Measurements from ENCODE around the gene PNPLA7. TPM values are rescaled to one million over a fixed set of nuclear protein-coding genes. Genes with fewer than 3 reads are reported as not detected.

PNPLA7 gene
- total and polyA plus RNA-seq, 2 donors (not counting 1 experiment from before 2014, with no cell fraction given) = 18.7 to 29.9 TPM

GRCh38 chr9:137558127-137558526 is 7.9 kb upstream of the PNPLA7 start:
- WGBS (ENCODE audit: insufficient coverage) = 94% methylated on average over 3 of the region's 4 CpGs
- H4K20me1 ChIP-seq (ENCODE audit: control insufficient read depth, insufficient read depth, low read length, poor library complexity, severe bottlenecking) = no peaks in the 10 kb centered on the region
- Mint-ChIP-seq H3K4me1 (peaks cover 1% of the 10 kb centered on the region), H3K27me3 (no peaks in the 10 kb centered on the region), H3K27ac (no peak overlapping the region), H3K4me3 (no peak overlapping the region), H3K9me3 (ENCODE audit: insufficient read depth) (no peaks in the 10 kb centered on the region)
- H3K27me3 ChIP-seq (replicated peaks in 1 of 4; ENCODE audit: control extremely low read depth in 1 of 4, control insufficient read depth in 3 of 4, insufficient read depth in 4 of 4, low read length in 3 of 4) = no peaks in the 10 kb centered on the region
- H3K9me3 ChIP-seq (ENCODE audit: control extremely low read depth in 1 of 3, control insufficient read depth in 2 of 3, insufficient read depth in 1 of 3, low read length in 2 of 3) = no peaks in the 10 kb centered on the region
- H3K27ac ChIP-seq (ENCODE audit: low read length in 2 of 2) = no peak overlapping the region
- no peak overlapping the region for H3K9ac ChIP-seq (ENCODE audit: low read length)
- POLR2A ChIA-PET = no interaction called here
- DNase-seq = no peak
- H3K4me2 ChIP-seq (replicated peaks; ENCODE audit: low read depth, low read length, poor library complexity, severe bottlenecking) = no peak overlapping the region
- no peak overlapping the region for H3K4me3 ChIP-seq (ENCODE audit: control extremely low read depth in 1 of 5, extremely low read depth in 1 of 5, insufficient read depth in 1 of 5, low read depth in 2 of 5, low read length in 4 of 5)
- H2AFZ ChIP-seq (ENCODE audit: insufficient read depth, low read depth, low read length, poor library complexity, severe bottlenecking) = no peak overlapping the region
- no peak for ATAC-seq (ENCODE audit: low read depth)
- TF ChIP-seq EZH2 (IDR thresholded peaks at IDR 0.05; ENCODE audit: borderline replicate concordance, insufficient read depth, low read depth, low read length, poor library complexity, severe bottlenecking) (no peak), CTCF (IDR thresholded peaks at IDR 0.05) (no peak)
- no peaks in the 10 kb centered on the region for H3K79me2 ChIP-seq (ENCODE audit: control insufficient read depth, insufficient read depth, low read length)
- H3K4me1 ChIP-seq (ENCODE audit: control insufficient read depth in 2 of 2, insufficient read depth in 2 of 2, low read length in 2 of 2) = no peaks in the 10 kb centered on the region
- intact Hi-C loops (cut with micrococcal nuclease) = no loop called here
- CTCF ChIA-PET = interaction anchor here (0.6 kb wide), 1 partner anchor 211 kb away, joined by 4 read pairs; no protein-coding TSS in a partner anchor
- peaks cover 2 to 34% of the 10 kb centered on the region in 2 experiments for H3K36me3 ChIP-seq (replicated peaks in 1 of 2; ENCODE audit: control extremely low read depth in 1 of 2, control insufficient read depth in 1 of 2, extremely low read depth in 1 of 2, insufficient read depth in 2 of 2, low read length in 1 of 2)

- no peak overlapping the region for H3K4me3 ChIP-seq (ENCODE audit: control extremely low read depth in 1 of 5, extremely low read depth in 1 of 5, insufficient read depth in 1 of 5, low read depth in 2 of 5, low read length in 4 of 5)
- H3K27ac ChIP-seq (ENCODE audit: low read length in 2 of 2) = no peak overlapping the region
- POLR2A ChIA-PET = no interaction called here
- CTCF ChIA-PET = no interaction called here
- H3K9ac ChIP-seq (ENCODE audit: low read length) = no peak overlapping the region
- Mint-ChIP-seq H3K4me3 (no peak overlapping the region), H3K9me3 (ENCODE audit: insufficient read depth) (no peaks in the 10 kb centered on the region), H3K4me1 (peaks cover 4% of the 10 kb centered on the region), H3K27ac (no peak overlapping the region), H3K27me3 (no peaks in the 10 kb centered on the region)
- intact Hi-C loops (cut with micrococcal nuclease) = no loop called here
- peaks cover 2 to 26% of the 10 kb centered on the region in 2 experiments for H3K36me3 ChIP-seq (replicated peaks in 1 of 2; ENCODE audit: control extremely low read depth in 1 of 2, control insufficient read depth in 1 of 2, extremely low read depth in 1 of 2, insufficient read depth in 2 of 2, low read length in 1 of 2)
- H3K4me2 ChIP-seq (replicated peaks; ENCODE audit: low read depth, low read length, poor library complexity, severe bottlenecking) = no peak overlapping the region
- DNase-seq = no peak
- no peak overlapping the region for H2AFZ ChIP-seq (ENCODE audit: insufficient read depth, low read depth, low read length, poor library complexity, severe bottlenecking)
- peaks cover 4% of the 10 kb centered on the region for H4K20me1 ChIP-seq (ENCODE audit: control insufficient read depth, insufficient read depth, low read length, poor library complexity, severe bottlenecking)
- no peak for ATAC-seq (ENCODE audit: low read depth)
- H3K9me3 ChIP-seq (ENCODE audit: control extremely low read depth in 1 of 3, control insufficient read depth in 2 of 3, insufficient read depth in 1 of 3, low read length in 2 of 3) = peaks cover 0 to 3% (median 0%) of the 10 kb centered on the region in 3 donors
- H3K4me1 ChIP-seq (ENCODE audit: control insufficient read depth in 2 of 2, insufficient read depth in 2 of 2, low read length in 2 of 2) = peaks cover 0 to 5% of the 10 kb centered on the region in 2 donors
- 92% methylated on average over 24 of the region's 24 CpGs for WGBS (ENCODE audit: insufficient coverage)
- H3K27me3 ChIP-seq (replicated peaks in 1 of 4; ENCODE audit: control extremely low read depth in 1 of 4, control insufficient read depth in 3 of 4, insufficient read depth in 4 of 4, low read length in 3 of 4) = no peaks in the 10 kb centered on the region
- no peaks in the 10 kb centered on the region for H3K79me2 ChIP-seq (ENCODE audit: control insufficient read depth, insufficient read depth, low read length)
- TF ChIP-seq CTCF (IDR thresholded peaks at IDR 0.05) = no peak
- TF ChIP-seq EZH2 (IDR thresholded peaks at IDR 0.05; ENCODE audit: borderline replicate concordance, insufficient read depth, low read depth, low read length, poor library complexity, severe bottlenecking) = no peak
Observed at GRCh38 chr9:137556069-137556838, 6.1 kb upstream of the PNPLA7 start.

All from B cell (primary cell).